OCI-LY7 (cell line): ENCODE data around the gene IFI27L1. TPM values are rescaled to one million over a fixed set of nuclear protein-coding genes. Genes with fewer than 3 reads are reported as not detected.
A peak's percentile ranks its signal among the peaks of the same experiment; 100 is the strongest.

ENCODE experiments used
- BruUV-seq: library from RNA; stranded (reverse); fragments of 400-500 nt; replicated peaks from 2 replicates; lab custom pipeline; 2021; lab: Mats Ljungman, UMichigan
- CTCF ChIA-PET: fragments of 300-600 bp; sonication (Branson Sonifier 250); formaldehyde crosslinking; loops from one replicate; lab custom pipeline; 2022; ENCODE audit warnings: antibody characterized with exemption; ENCODE audit not compliant: unreplicated experiment; lab: Charles Lee
- POLR2A ChIA-PET: fragments of 300-600 bp; sonication (Branson Sonifier 250); formaldehyde crosslinking; loops from one replicate; lab custom pipeline; 2022; ENCODE audit warnings: antibody characterized with exemption; lab: Charles Lee
- DNase-seq: peaks from one replicate; pipeline ENCODE4 v3.0.0-alpha.2; 2015; ENCODE audit warnings: low spot score
- H2AFZ ChIP-seq: fragments of 200-600 bp; sonication (generic), shearing (Covaris generic); 2 replicates; pipeline ENCODE4 v1.6.1; 2014; ENCODE audit warnings: mild to moderate bottlenecking, antibody characterized with exemption, low read length, moderate library complexity
- H3K27ac ChIP-seq: fragments of 200-600 bp; sonication (generic); 2 replicates; pipeline ENCODE4 v1.5.1; 2014; ENCODE audit warnings: mixed run types, low read depth, mild to moderate bottlenecking, moderate library complexity, low read length, inconsistent platforms; ENCODE audit not compliant: poor library complexity, severe bottlenecking
- H3K36me3 ChIP-seq: fragments of 200-600 bp; sonication (generic); 2 replicates; pipeline ENCODE4 v1.6.1; 2014; ENCODE audit warnings: mild to moderate bottlenecking, antibody characterized with exemption, low read length, moderate library complexity, mixed read lengths; ENCODE audit not compliant: insufficient read depth
- H3K4me1 ChIP-seq: fragments of 200-600 bp; sonication (generic); 2 replicates; pipeline ENCODE4 v1.5.1; 2014; ENCODE audit warnings: mild to moderate bottlenecking, low read length; ENCODE audit not compliant: insufficient read depth, poor library complexity, severe bottlenecking
- H3K4me2 ChIP-seq: fragments of 200-600 bp; sonication (generic); 2 replicates; pipeline ENCODE4 v1.6.1; 2014; ENCODE audit warnings: mild to moderate bottlenecking, low read length
- H3K4me3 ChIP-seq: fragments of 200-600 bp; sonication (generic); 2 replicates; pipeline ENCODE4 v1.5.1; 2014; ENCODE audit warnings: mild to moderate bottlenecking, low read depth, low read length; ENCODE audit not compliant: poor library complexity, severe bottlenecking
- H3K79me2 ChIP-seq: fragments of 200-600 bp; sonication (generic); 2 replicates; pipeline ENCODE4 v1.6.1; 2016; ENCODE audit warnings: low read depth, mild to moderate bottlenecking, low read length, moderate library complexity, mixed read lengths; ENCODE audit not compliant: insufficient read depth
- H3K9me2 ChIP-seq: fragments of 200-600 bp; sonication (generic); 2 replicates; pipeline ENCODE4 v1.6.1; 2016; ENCODE audit warnings: mild to moderate bottlenecking, low read length, mixed read lengths; ENCODE audit not compliant: insufficient read depth
- H3K9me3 ChIP-seq: fragments of 200-600 bp; sonication (generic); 2 replicates; pipeline ENCODE4 v1.6.1; 2014; ENCODE audit warnings: mild to moderate bottlenecking, mixed run types, low read length, mixed read lengths
- H4K20me1 ChIP-seq: fragments of 200-600 bp; sonication (generic); 2 replicates; pipeline ENCODE4 v1.6.1; 2014; ENCODE audit warnings: mild to moderate bottlenecking, antibody characterized with exemption, low read length, moderate library complexity, mixed read lengths; ENCODE audit not compliant: insufficient read depth
- CTCF ChIP-seq: fragments of 200-600 bp; sonication (generic); conservative IDR thresholded peaks from 2 replicates; pipeline ENCODE4 v1.5.1; 2014; ENCODE audit warnings: mild to moderate bottlenecking, antibody characterized with exemption, low read length, moderate library complexity, mixed read lengths
- EZH2phosphoT487 ChIP-seq: fragments of 200-600 bp; sonication (generic); IDR thresholded peaks from 2 replicates; pipeline ENCODE4 v1.6.1; 2018; ENCODE audit warnings: low read depth, borderline replicate concordance, mild to moderate bottlenecking, mixed run types, antibody characterized with exemption, low read length, moderate library complexity, mixed read lengths
- intact Hi-C: fragments of 100-400 bp; cut with micrococcal nuclease; formaldehyde crosslinking; loops from one replicate; pipeline ENCODE4 v1.10.0; 2022; ENCODE audit not compliant: unreplicated experiment
- total RNA-seq, 2 experiments: library from RNA; depleted of rRNA in 1 of 2; stranded (reverse); fragments of >200 nt in 1 of 2; shearing (Covaris generic) in 1 of 2; gene quantifications; 2 replicates each; pipeline ENCODE4 v1.2.3, GENCODE V29; 2014 to 2022

IFI27L1 gene
- total RNA-seq, 2 experiments from 2014 or later: 49.0 to 61.5 TPM

GRCh38 chr14:94075008-94075407 is 6.1 kb upstream of the IFI27L1 start:
- H3K9me3 ChIP-seq: peaks cover 26% of the 10 kb centered on the region
- peaks cover 9% of the 10 kb centered on the region; the same call in 1 of the 2 replicates for H4K20me1 ChIP-seq
- peaks cover 63% of the 10 kb centered on the region for H3K36me3 ChIP-seq
- intact Hi-C loops: no loop called here
- peaks cover 86% of the 10 kb centered on the region for H3K79me2 ChIP-seq
- no TSS peak for BruUV-seq
- peaks cover 29% of the 10 kb centered on the region for H3K4me1 ChIP-seq
- H3K27ac ChIP-seq: no peak overlapping the region
- H3K4me3 ChIP-seq: no peak overlapping the region
- H3K9me2 ChIP-seq: no peaks in the 10 kb centered on the region
- no peak for DNase-seq
- ChIA-PET POLR2A (no interaction called here), CTCF (no interaction called here)
- H2AFZ ChIP-seq: no peak overlapping the region
- H3K4me2 ChIP-seq: 0 out of 2 replicates have a peak overlapping the region, but pooled peaks have one; percentile 3
- TF ChIP-seq EZH2phosphoT487 (no peak), CTCF (no peak)

DNA sequence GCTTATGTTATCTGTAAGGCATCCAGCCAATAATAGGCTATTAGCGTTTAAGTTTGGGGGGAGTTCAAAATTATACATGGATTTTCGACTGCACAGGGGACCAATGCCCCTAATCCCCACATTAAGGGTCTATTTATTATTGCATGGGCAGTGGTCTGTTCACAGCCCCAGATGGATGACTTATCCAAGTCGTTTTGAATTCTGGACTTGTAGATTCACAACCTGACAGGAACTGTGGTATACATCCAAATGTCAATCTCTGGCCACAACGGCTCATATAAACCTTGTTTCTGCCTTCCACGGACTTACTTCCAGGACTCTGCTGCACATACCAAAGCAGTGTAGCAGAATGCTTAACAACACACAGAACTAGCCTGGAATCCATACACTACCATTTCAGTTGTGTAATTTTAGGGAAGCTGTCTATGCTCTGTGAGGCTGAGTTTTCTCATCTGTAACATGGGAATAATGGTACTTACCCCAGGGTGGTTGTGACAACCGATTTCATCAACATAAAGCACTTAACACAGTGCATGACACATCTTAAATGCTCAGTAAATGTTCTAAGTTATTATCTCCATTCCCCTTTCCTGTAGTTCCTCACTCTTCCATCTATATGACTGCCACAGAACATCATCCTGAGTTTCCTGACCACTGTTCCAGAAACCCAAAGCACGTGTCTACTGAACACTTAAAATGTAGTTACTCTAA is 3.8 kb upstream of the IFI27L1 start:
- CTCF ChIA-PET: no interaction called here
- Histone ChIP-seq H2AFZ (no peak overlapping the region), H3K4me3 (peak overlapping the region; percentile 5), H3K9me3 (peaks cover 23% of the 10 kb centered on the region), H3K4me1 (peaks cover 38% of the 10 kb centered on the region), H3K9me2 (no peaks in the 10 kb centered on the region), H4K20me1 (peaks cover 12% of the 10 kb centered on the region; the same call in 1 of the 2 replicates), H3K36me3 (peaks cover 60% of the 10 kb centered on the region), H3K79me2 (peaks cover 95% of the 10 kb centered on the region), H3K27ac (no peak overlapping the region), H3K4me2 (peak overlapping the region; percentile 79)
- BruUV-seq: no TSS peak
- no peak for DNase-seq
- POLR2A ChIA-PET: no interaction called here
- intact Hi-C loops: no loop called here
- TF ChIP-seq EZH2phosphoT487 (no peak), CTCF (no peak)

- ChIA-PET CTCF (no interaction called here), POLR2A (interaction anchor here (0.9 to 1.5 kb wide), 2 partner anchors 13 to 14 kb away, joined by 3 to 5 read pairs; no protein-coding TSS in a partner anchor)
- intact Hi-C loops: no loop called here
- peaks cover 38% of the 10 kb centered on the region for H3K4me1 ChIP-seq
- H3K27ac ChIP-seq: no peak overlapping the region
- H3K36me3 ChIP-seq: peaks cover 55% of the 10 kb centered on the region
- H2AFZ ChIP-seq: no peak overlapping the region
- H3K4me3 ChIP-seq: peak overlapping the region; percentile 33
- peaks cover 12% of the 10 kb centered on the region; the same call in 1 of the 2 replicates for H4K20me1 ChIP-seq
- peak overlapping the region; percentile 79 for H3K4me2 ChIP-seq
- TF ChIP-seq CTCF: no peak
- no peak for TF ChIP-seq EZH2phosphoT487
- DNase-seq: no peak
- peaks cover 2% of the 10 kb centered on the region; the same call in 1 of the 2 replicates for H3K9me2 ChIP-seq
- peaks cover 89% of the 10 kb centered on the region for H3K79me2 ChIP-seq
- no TSS peak for BruUV-seq
- peaks cover 23% of the 10 kb centered on the region for H3K9me3 ChIP-seq
Observed at GRCh38 chr14:94077823-94078222, 3.3 kb upstream of the IFI27L1 start.
